ENCODE data around the gene SETDB2.

Gene SETDB2

DNA sequence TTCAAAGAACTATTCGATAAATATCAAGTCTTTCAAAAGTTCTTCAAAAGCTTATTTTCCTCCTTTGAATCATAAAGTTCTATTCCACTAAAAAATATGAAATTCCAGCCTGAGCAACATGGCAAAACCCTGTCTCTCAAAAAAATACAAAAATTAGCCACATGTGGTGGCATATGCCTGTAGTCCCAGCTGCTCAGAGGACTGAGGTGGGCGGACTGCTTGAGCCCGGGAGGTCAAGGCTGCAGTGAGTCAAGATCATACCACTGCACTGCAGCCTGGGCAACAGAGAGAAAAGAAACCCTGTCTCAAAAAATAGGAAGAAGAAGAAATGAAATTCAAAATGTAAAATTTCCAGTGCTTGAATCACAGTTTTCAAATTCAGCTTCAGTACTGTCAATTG, 24.8 kb upstream of the SETDB2 start:
- no peak overlapping the region for H3K9ac ChIP-seq (ENCODE audit: insufficient read length)
- no peak for DNase-seq (ENCODE audit: low read depth, low spot score)
- H3K9me3 ChIP-seq (ENCODE audit: low read depth, low read length): no peaks in the 10 kb centered on the region
- TF ChIP-seq EZH2 (IDR thresholded peaks at IDR 0.05): no peak
- no peak for TF ChIP-seq FOXP2 (optimal IDR thresholded peaks at IDR 0.05; ENCODE audit: control extremely low read depth, extremely low read length, insufficient read depth)
- TF ChIP-seq POLR2AphosphoS5 (IDR thresholded peaks at IDR 0.05; ENCODE audit: borderline replicate concordance, low read depth, low read length): no peak
- H3K4me3 ChIP-seq: no peak overlapping the region
- no peaks in the 10 kb centered on the region for H3K36me3 ChIP-seq (ENCODE audit: insufficient read depth, low read length)
- H3K27ac ChIP-seq: no peak overlapping the region

DNA sequence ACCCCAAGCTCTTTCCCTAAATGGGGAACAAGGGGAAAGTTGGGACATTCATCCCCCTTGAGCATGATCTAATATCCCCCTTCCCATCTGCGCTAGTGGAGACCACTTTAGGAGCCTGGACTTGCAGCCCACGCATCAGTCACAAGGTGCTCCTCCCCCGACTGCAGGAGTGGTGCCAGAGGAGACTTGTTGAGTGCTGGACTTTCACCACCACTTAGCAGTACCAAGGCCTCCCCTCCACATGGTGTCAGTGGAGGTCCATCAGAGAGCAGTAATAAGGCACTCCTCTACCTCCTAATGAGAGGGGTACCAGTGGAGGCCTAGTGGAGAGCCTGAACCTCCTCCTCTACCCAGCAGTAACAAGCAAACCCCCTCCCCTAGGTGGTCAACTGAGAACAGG, 22.7 kb upstream of the SETDB2 start:
- Histone ChIP-seq H3K36me3 (ENCODE audit: insufficient read depth, low read length) (no peaks in the 10 kb centered on the region), H3K4me3 (no peak overlapping the region), H3K9ac (ENCODE audit: insufficient read length) (no peak overlapping the region), H3K27ac (no peak overlapping the region), H3K9me3 (ENCODE audit: low read depth, low read length) (no peaks in the 10 kb centered on the region)
- no peak for TF ChIP-seq POLR2AphosphoS5 (IDR thresholded peaks at IDR 0.05; ENCODE audit: borderline replicate concordance, low read depth, low read length)
- no peak for TF ChIP-seq EZH2 (IDR thresholded peaks at IDR 0.05)
- no peak for TF ChIP-seq FOXP2 (optimal IDR thresholded peaks at IDR 0.05; ENCODE audit: control extremely low read depth, extremely low read length, insufficient read depth)
- no peak for DNase-seq (ENCODE audit: low read depth, low spot score)

DNA sequence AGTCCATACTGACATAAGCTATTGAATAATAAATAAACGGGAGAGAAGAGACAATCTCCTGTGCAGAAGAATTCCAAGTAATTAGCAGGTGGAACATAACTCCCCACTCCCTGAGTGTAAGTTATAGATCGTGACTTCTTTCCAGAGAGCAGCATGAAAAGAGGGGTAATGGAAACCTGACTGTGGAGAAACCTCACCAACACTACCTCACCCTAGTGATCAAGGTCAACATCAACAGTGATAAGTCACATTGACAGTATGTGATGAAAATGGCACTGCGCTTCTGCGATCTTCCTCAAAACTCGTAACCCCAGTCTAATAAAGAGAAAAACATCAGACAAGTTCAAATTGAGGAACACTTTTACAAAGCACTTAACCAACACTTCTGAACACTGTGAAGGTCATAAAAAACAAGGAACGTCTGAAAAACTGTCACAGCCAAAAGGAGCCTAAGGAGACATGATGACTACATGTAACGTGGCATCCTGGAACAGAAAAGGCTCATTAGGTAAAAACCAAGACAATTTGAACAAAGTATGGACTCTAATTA, 20.0 kb upstream of the SETDB2 start:
- Histone ChIP-seq H3K27ac (no peak overlapping the region), H3K9ac (ENCODE audit: insufficient read length) (no peak overlapping the region), H3K9me3 (ENCODE audit: low read depth, low read length) (no peaks in the 10 kb centered on the region), H3K4me3 (no peak overlapping the region), H3K36me3 (ENCODE audit: insufficient read depth, low read length) (no peaks in the 10 kb centered on the region)
- no peak for TF ChIP-seq FOXP2 (optimal IDR thresholded peaks at IDR 0.05; ENCODE audit: control extremely low read depth, extremely low read length, insufficient read depth)
- TF ChIP-seq EZH2 (IDR thresholded peaks at IDR 0.05): no peak
- no peak for TF ChIP-seq POLR2AphosphoS5 (IDR thresholded peaks at IDR 0.05; ENCODE audit: borderline replicate concordance, low read depth, low read length)
- DNase-seq (ENCODE audit: low read depth, low spot score): no peak

DNA sequence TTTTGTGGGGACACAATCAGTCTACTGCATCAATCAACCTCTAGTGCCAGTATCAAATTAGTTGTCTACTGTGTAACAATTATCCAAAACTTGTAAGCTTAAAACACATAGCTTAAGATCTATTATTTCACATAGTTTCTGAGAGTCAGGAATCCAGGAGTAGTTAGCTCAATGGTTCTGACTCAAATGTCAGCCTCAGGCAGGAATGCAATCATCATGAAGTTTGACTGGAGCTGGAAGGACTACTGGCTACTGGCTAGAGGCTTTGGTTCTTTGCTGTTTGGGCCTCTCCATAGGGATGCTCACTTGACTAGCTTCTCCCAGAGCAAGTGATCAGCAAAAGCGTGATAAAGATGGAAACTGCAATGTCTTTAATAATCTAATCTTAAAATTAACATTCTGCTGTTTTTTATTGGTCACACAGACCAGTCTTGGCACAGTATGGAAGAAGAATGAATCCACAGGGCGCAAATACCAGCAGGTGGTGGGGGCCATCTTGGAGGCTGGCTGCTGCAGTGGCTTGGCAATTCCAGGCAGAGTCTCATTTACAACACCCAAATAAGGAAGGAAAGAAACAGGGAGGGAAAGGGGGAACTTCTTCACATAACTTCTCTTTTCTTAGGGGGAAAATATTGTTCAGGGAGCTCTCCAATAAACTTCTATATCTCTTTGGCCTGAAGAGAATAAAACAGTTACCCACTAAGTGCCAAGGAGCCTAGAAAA, 15.9 kb upstream of the SETDB2 start:
- Histone ChIP-seq H3K4me3 (no peak overlapping the region), H3K36me3 (ENCODE audit: insufficient read depth, low read length) (no peaks in the 10 kb centered on the region), H3K9me3 (ENCODE audit: low read depth, low read length) (no peaks in the 10 kb centered on the region), H3K27ac (no peak overlapping the region), H3K9ac (ENCODE audit: insufficient read length) (no peak overlapping the region)
- DNase-seq (ENCODE audit: low read depth, low spot score): no peak
- TF ChIP-seq FOXP2 (optimal IDR thresholded peaks at IDR 0.05; ENCODE audit: control extremely low read depth, extremely low read length, insufficient read depth) (no peak), POLR2AphosphoS5 (IDR thresholded peaks at IDR 0.05; ENCODE audit: borderline replicate concordance, low read depth, low read length) (no peak), EZH2 (IDR thresholded peaks at IDR 0.05) (no peak)

DNA sequence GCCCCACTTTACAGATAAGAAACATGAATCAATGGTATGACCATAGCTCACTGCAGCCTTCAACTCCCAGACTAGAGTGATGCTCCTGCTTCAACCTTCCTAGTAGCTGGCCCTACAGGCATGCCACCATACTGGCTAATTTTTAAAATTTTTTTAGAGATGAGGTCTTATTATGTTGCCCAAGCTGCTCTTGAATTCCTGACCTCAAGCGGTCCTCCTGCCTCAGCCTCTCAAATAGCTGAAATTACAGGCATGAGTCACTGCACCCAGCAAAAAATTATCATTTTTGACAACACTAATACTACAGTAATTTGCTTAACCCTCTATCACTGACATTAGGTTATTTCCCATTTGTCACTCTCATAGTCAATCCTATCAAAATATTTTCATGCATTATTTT, 15.0 kb upstream of the SETDB2 start:
- no peak overlapping the region for H3K4me3 ChIP-seq
- no peaks in the 10 kb centered on the region for H3K9me3 ChIP-seq (ENCODE audit: low read depth, low read length)
- no peaks in the 10 kb centered on the region for H3K36me3 ChIP-seq (ENCODE audit: insufficient read depth, low read length)
- TF ChIP-seq FOXP2 (optimal IDR thresholded peaks at IDR 0.05; ENCODE audit: control extremely low read depth, extremely low read length, insufficient read depth) (no peak), POLR2AphosphoS5 (IDR thresholded peaks at IDR 0.05; ENCODE audit: borderline replicate concordance, low read depth, low read length) (no peak), EZH2 (IDR thresholded peaks at IDR 0.05) (no peak)
- H3K27ac ChIP-seq: no peak overlapping the region
- no peak overlapping the region for H3K9ac ChIP-seq (ENCODE audit: insufficient read length)
- DNase-seq (ENCODE audit: low read depth, low spot score): no peak

DNA sequence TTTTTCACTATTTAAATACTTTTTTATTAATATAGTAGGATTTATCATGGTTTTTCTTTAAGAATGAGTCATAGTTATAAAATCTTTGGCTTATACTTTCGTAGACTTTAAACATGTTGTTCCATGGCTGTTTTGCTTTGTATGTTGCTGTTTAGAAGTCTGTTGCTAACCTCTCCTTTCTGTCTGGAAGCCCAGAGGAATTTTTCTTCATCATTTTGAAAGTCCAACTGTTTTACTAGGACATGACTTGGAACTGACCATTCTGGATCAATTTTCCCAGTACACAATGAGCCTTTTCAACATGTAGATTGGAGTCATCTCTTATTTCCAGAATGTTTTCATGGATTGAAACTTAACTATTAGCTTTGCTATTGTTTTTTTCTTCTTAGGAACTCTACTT, 8.1 kb upstream of the SETDB2 start:
- DNase-seq (ENCODE audit: low read depth, low spot score): no peak
- H3K27ac ChIP-seq: no peak overlapping the region
- H3K4me3 ChIP-seq: no peak overlapping the region
- TF ChIP-seq POLR2AphosphoS5 (IDR thresholded peaks at IDR 0.05; ENCODE audit: borderline replicate concordance, low read depth, low read length) (no peak), FOXP2 (optimal IDR thresholded peaks at IDR 0.05; ENCODE audit: control extremely low read depth, extremely low read length, insufficient read depth) (no peak), EZH2 (IDR thresholded peaks at IDR 0.05) (no peak)
- no peak overlapping the region for H3K9ac ChIP-seq (ENCODE audit: insufficient read length)
- no peaks in the 10 kb centered on the region for H3K36me3 ChIP-seq (ENCODE audit: insufficient read depth, low read length)
- H3K9me3 ChIP-seq (ENCODE audit: low read depth, low read length): no peaks in the 10 kb centered on the region

DNA sequence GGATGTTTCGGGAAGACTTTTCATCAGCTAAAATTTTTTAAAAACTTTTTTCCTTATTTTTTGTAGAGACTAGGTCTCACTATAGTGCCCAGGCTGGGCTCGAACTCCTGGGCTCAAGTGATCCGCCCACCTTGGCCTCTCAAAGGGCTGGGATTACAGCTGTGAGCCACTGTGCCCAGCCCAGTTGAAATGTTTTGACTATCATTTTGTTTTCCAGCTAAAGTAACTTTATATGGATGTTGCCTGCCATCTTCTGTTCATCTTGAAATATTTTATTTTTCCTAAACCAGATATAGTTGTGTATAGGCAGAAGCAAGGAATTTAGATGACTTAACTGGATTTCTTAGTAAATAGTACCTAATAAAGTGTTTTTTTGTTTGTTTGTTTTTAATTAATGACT, 7.2 kb upstream of the SETDB2 start:
- no peaks in the 10 kb centered on the region for H3K9me3 ChIP-seq (ENCODE audit: low read depth, low read length)
- DNase-seq (ENCODE audit: low read depth, low spot score): no peak
- H3K4me3 ChIP-seq: no peak overlapping the region
- TF ChIP-seq POLR2AphosphoS5 (IDR thresholded peaks at IDR 0.05; ENCODE audit: borderline replicate concordance, low read depth, low read length) (no peak), FOXP2 (optimal IDR thresholded peaks at IDR 0.05; ENCODE audit: control extremely low read depth, extremely low read length, insufficient read depth) (no peak), EZH2 (IDR thresholded peaks at IDR 0.05) (no peak)
- H3K36me3 ChIP-seq (ENCODE audit: insufficient read depth, low read length): no peaks in the 10 kb centered on the region
- no peak overlapping the region for H3K9ac ChIP-seq (ENCODE audit: insufficient read length)
- H3K27ac ChIP-seq: no peak overlapping the region

DNA sequence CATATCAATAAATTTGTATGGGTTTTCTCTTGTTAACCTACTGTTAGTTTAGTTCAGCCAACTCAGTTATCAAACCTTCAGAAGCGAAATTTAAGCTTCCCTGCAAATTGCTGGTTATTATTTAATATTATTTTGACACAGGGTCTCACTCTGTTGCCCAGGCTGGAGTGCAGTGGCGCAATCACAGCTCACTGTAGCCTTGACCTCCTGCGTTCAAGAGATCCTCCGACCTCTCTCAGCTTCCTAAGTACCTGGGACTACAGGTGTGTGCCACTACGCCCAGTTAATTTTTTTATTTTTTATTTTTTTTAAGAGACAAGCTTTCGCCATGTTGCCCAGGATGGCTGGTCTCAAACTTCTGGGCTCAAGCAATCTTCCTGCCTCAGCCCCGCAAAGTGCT, 6.4 kb upstream of the SETDB2 start:
- H3K9me3 ChIP-seq (ENCODE audit: low read depth, low read length): no peaks in the 10 kb centered on the region
- DNase-seq (ENCODE audit: low read depth, low spot score): no peak
- TF ChIP-seq POLR2AphosphoS5 (IDR thresholded peaks at IDR 0.05; ENCODE audit: borderline replicate concordance, low read depth, low read length) (no peak), FOXP2 (optimal IDR thresholded peaks at IDR 0.05; ENCODE audit: control extremely low read depth, extremely low read length, insufficient read depth) (no peak), EZH2 (IDR thresholded peaks at IDR 0.05) (no peak)

More for the DNA sequence above, 6.4 kb upstream of the SETDB2 start:
- no peak overlapping the region for H3K27ac ChIP-seq
- H3K36me3 ChIP-seq (ENCODE audit: insufficient read depth, low read length): no peaks in the 10 kb centered on the region
- no peak overlapping the region for H3K9ac ChIP-seq (ENCODE audit: insufficient read length)
- H3K4me3 ChIP-seq: no peak overlapping the region
